HTR-8/SVneo (cell line): Measurements from ENCODE around the gene SCRN2.

Experiments used
- DNase-seq: peaks from one replicate; pipeline ENCODE4 v3.0.0; 2011; ENCODE audit warnings: low spot score, mixed read lengths; ENCODE audit not compliant: insufficient read length
- FAIRE-seq: peaks from 2 replicates; lab custom pipeline; 2011; peaks lifted over from hg19 to GRCh38; lab: Jason Lieb, UNC

Gene SCRN2

GRCh38 chr17:47848198-47848513, 7.1 kb upstream of the SCRN2 start:
- DNase-seq (no peak), FAIRE-seq (no peak)

GRCh38 chr17:47847341-47848197, 6.5 kb upstream of the SCRN2 start:
- FAIRE-seq (no peak), DNase-seq (no peak)

- FAIRE-seq = no peak
- DNase-seq = no peak
Observed at GRCh38 chr17:47846716-47847340, 5.8 kb upstream of the SCRN2 start.

- DNase-seq = no peak
Observed at GRCh38 chr17:47845716-47846075, 4.6 kb upstream of the SCRN2 start.

GRCh38 chr17:47844814-47845715, 4.0 kb upstream of the SCRN2 start:
- no peak for DNase-seq
- FAIRE-seq = no peak

More at GRCh38 chr17:47845716-47846075, 4.6 kb upstream of the SCRN2 start:
- FAIRE-seq = no peak

- DNase-seq = no peak
Observed at GRCh38 chr17:47844227-47844626, 3.2 kb upstream of the SCRN2 start.

GRCh38 chr17:47843391-47843730, 2.3 kb upstream of the SCRN2 start:
- FAIRE-seq (no peak), DNase-seq (no peak)

More at GRCh38 chr17:47844227-47844626, 3.2 kb upstream of the SCRN2 start:
- peak; percentile 28 for FAIRE-seq

GRCh38 chr17:47841488-47842291, 617 bp upstream of the SCRN2 start:
- DNase-seq (no peak), FAIRE-seq (no peak)

- FAIRE-seq (peak; percentile 69), DNase-seq (no peak)
Observed at GRCh38 chr17:47840001-47840741, 902 bp downstream of the SCRN2 start.

GRCh38 chr17:47839071-47839470, 2.0 kb downstream of the SCRN2 start:
- DNase-seq = no peak
- FAIRE-seq = no peak

- FAIRE-seq (no peak), DNase-seq (no peak)
Observed at GRCh38 chr17:47838636-47839035, 2.4 kb downstream of the SCRN2 start.

- DNase-seq (no peak), FAIRE-seq (no peak)
Observed at GRCh38 chr17:47837401-47838039, 3.6 kb downstream of the SCRN2 start.

GRCh38 chr17:47836601-47837000, 4.5 kb downstream of the SCRN2 start:
- FAIRE-seq = no peak

GRCh38 chr17:47834756-47835155, 6.3 kb downstream of the SCRN2 start:
- FAIRE-seq = no peak

More at GRCh38 chr17:47836601-47837000, 4.5 kb downstream of the SCRN2 start:
- no peak for DNase-seq

GRCh38 chr17:47831934-47832327, 9.1 kb downstream of the SCRN2 start:
- FAIRE-seq (no peak), DNase-seq (no peak)

More at GRCh38 chr17:47834756-47835155, 6.3 kb downstream of the SCRN2 start:
- no peak for DNase-seq

GRCh38 chr17:47831003-47831933, 9.8 kb downstream of the SCRN2 start, which contains the start of the genes LRRC46 and MRPL10:
Gene LRRC46, plus strand, starts transcription at chr17:47831670. Its CDS starts 320 bp downstream, at chr17:47831990.
Gene MRPL10, minus strand, starts transcription at chr17:47831541. Its CDS starts 30 bp downstream, at chr17:47831511.
- DNase-seq = peak; percentile 100

GRCh38 chr17:47830396-47831002, 10.6 kb downstream of the SCRN2 start:
- DNase-seq (no peak), FAIRE-seq (no peak)

More at GRCh38 chr17:47831003-47831933, 9.8 kb downstream of the SCRN2 start, which contains the start of the genes LRRC46 and MRPL10:
- FAIRE-seq = peak; percentile 97
